ENCODE data around the gene NECTIN3.

Gene NECTIN3

GRCh38 chr3:111197485-111197884 is 125.9 kb downstream of the NECTIN3 start:
- no peak overlapping the region for H3K4me3 ChIP-seq (ENCODE audit: low read length in 2 of 2)
- H3K27me3 ChIP-seq (ENCODE audit: control insufficient read depth in 1 of 2, insufficient read depth in 2 of 2, low read length in 2 of 2): no peaks in the 10 kb centered on the region
- peaks cover 3 to 12% of the 10 kb centered on the region in 2 donors for H3K36me3 ChIP-seq (ENCODE audit: control insufficient read depth in 2 of 2, insufficient read depth in 2 of 2, low read length in 2 of 2)
- H3K9me3 ChIP-seq (ENCODE audit: control insufficient read depth in 2 of 2, low read length in 2 of 2): no peaks in the 10 kb centered on the region
- no peak overlapping the region for H3K9ac ChIP-seq (ENCODE audit: low read length in 2 of 2)
- H3K27ac ChIP-seq (ENCODE audit: low read length): no peak overlapping the region
- no peaks in the 10 kb centered on the region for H3K4me1 ChIP-seq (ENCODE audit: control insufficient read depth, insufficient read depth, low read length)

GRCh38 chr3:111200027-111200426 is 128.4 kb downstream of the NECTIN3 start:
- no peak overlapping the region for H3K9ac ChIP-seq (ENCODE audit: low read length in 2 of 2)
- H3K27me3 ChIP-seq (ENCODE audit: control insufficient read depth in 1 of 2, insufficient read depth in 2 of 2, low read length in 2 of 2): no peaks in the 10 kb centered on the region
- no peaks in the 10 kb centered on the region for H3K9me3 ChIP-seq (ENCODE audit: control insufficient read depth in 2 of 2, low read length in 2 of 2)
- no peak overlapping the region for H3K4me3 ChIP-seq (ENCODE audit: low read length in 2 of 2)
- no peaks in the 10 kb centered on the region for H3K4me1 ChIP-seq (ENCODE audit: control insufficient read depth, insufficient read depth, low read length)
- peaks cover 0 to 1% of the 10 kb centered on the region in 2 donors for H3K36me3 ChIP-seq (ENCODE audit: control insufficient read depth in 2 of 2, insufficient read depth in 2 of 2, low read length in 2 of 2)
- H3K27ac ChIP-seq (ENCODE audit: low read length): no peak overlapping the region

- Histone ChIP-seq H3K27me3 (ENCODE audit: control insufficient read depth in 1 of 2, insufficient read depth in 2 of 2, low read length in 2 of 2) (no peaks in the 10 kb centered on the region), H3K9ac (ENCODE audit: low read length in 2 of 2) (no peak overlapping the region), H3K36me3 (ENCODE audit: control insufficient read depth in 2 of 2, insufficient read depth in 2 of 2, low read length in 2 of 2) (no peaks in the 10 kb centered on the region), H3K4me1 (ENCODE audit: control insufficient read depth, insufficient read depth, low read length) (no peaks in the 10 kb centered on the region), H3K4me3 (ENCODE audit: low read length in 2 of 2) (no peak overlapping the region), H3K9me3 (ENCODE audit: control insufficient read depth in 2 of 2, low read length in 2 of 2) (no peaks in the 10 kb centered on the region), H3K27ac (ENCODE audit: low read length) (no peak overlapping the region)
Observed at GRCh38 chr3:111210003-111210711, 138.5 kb downstream of the NECTIN3 start.

GRCh38 chr3:111210866-111211564 is 139.4 kb downstream of the NECTIN3 start:
- Histone ChIP-seq H3K4me3 (ENCODE audit: low read length in 2 of 2) (no peak overlapping the region), H3K4me1 (ENCODE audit: control insufficient read depth, insufficient read depth, low read length) (no peaks in the 10 kb centered on the region), H3K27ac (ENCODE audit: low read length) (no peak overlapping the region), H3K9me3 (ENCODE audit: control insufficient read depth in 2 of 2, low read length in 2 of 2) (no peaks in the 10 kb centered on the region), H3K36me3 (ENCODE audit: control insufficient read depth in 2 of 2, insufficient read depth in 2 of 2, low read length in 2 of 2) (no peaks in the 10 kb centered on the region), H3K9ac (ENCODE audit: low read length in 2 of 2) (no peak overlapping the region), H3K27me3 (ENCODE audit: control insufficient read depth in 1 of 2, insufficient read depth in 2 of 2, low read length in 2 of 2) (no peaks in the 10 kb centered on the region)

- H3K9me3 ChIP-seq (ENCODE audit: control insufficient read depth in 2 of 2, low read length in 2 of 2): no peaks in the 10 kb centered on the region
- no peak overlapping the region for H3K4me3 ChIP-seq (ENCODE audit: low read length in 2 of 2)
- H3K27me3 ChIP-seq (ENCODE audit: control insufficient read depth in 1 of 2, insufficient read depth in 2 of 2, low read length in 2 of 2): no peaks in the 10 kb centered on the region
- no peaks in the 10 kb centered on the region for H3K36me3 ChIP-seq (ENCODE audit: control insufficient read depth in 2 of 2, insufficient read depth in 2 of 2, low read length in 2 of 2)
- no peak overlapping the region for H3K9ac ChIP-seq (ENCODE audit: low read length in 2 of 2)
- H3K4me1 ChIP-seq (ENCODE audit: control insufficient read depth, insufficient read depth, low read length): no peaks in the 10 kb centered on the region
- H3K27ac ChIP-seq (ENCODE audit: low read length): no peak overlapping the region
Observed at GRCh38 chr3:111212511-111212910, 140.9 kb downstream of the NECTIN3 start.

GRCh38 chr3:111215481-111215880 is 143.9 kb downstream of the NECTIN3 start:
- no peak overlapping the region for H3K9ac ChIP-seq (ENCODE audit: low read length in 2 of 2)
- H3K4me1 ChIP-seq (ENCODE audit: control insufficient read depth, insufficient read depth, low read length): no peaks in the 10 kb centered on the region
- no peak overlapping the region for H3K27ac ChIP-seq (ENCODE audit: low read length)

GRCh38 chr3:111218615-111219014 is 147.0 kb downstream of the NECTIN3 start:
- Histone ChIP-seq H3K27ac (ENCODE audit: low read length) (no peak overlapping the region), H3K27me3 (ENCODE audit: control insufficient read depth in 1 of 2, insufficient read depth in 2 of 2, low read length in 2 of 2) (no peaks in the 10 kb centered on the region), H3K9ac (ENCODE audit: low read length in 2 of 2) (no peak overlapping the region), H3K36me3 (ENCODE audit: control insufficient read depth in 2 of 2, insufficient read depth in 2 of 2, low read length in 2 of 2) (no peaks in the 10 kb centered on the region), H3K4me3 (ENCODE audit: low read length in 2 of 2) (no peak overlapping the region), H3K9me3 (ENCODE audit: control insufficient read depth in 2 of 2, low read length in 2 of 2) (no peaks in the 10 kb centered on the region), H3K4me1 (ENCODE audit: control insufficient read depth, insufficient read depth, low read length) (no peaks in the 10 kb centered on the region)

More at GRCh38 chr3:111215481-111215880, 143.9 kb downstream of the NECTIN3 start:
- Histone ChIP-seq H3K9me3 (ENCODE audit: control insufficient read depth in 2 of 2, low read length in 2 of 2) (no peaks in the 10 kb centered on the region), H3K4me3 (ENCODE audit: low read length in 2 of 2) (no peak overlapping the region), H3K36me3 (ENCODE audit: control insufficient read depth in 2 of 2, insufficient read depth in 2 of 2, low read length in 2 of 2) (no peaks in the 10 kb centered on the region), H3K27me3 (ENCODE audit: control insufficient read depth in 1 of 2, insufficient read depth in 2 of 2, low read length in 2 of 2) (no peaks in the 10 kb centered on the region)

GRCh38 chr3:111227216-111227615 is 155.6 kb downstream of the NECTIN3 start:
- Histone ChIP-seq H3K4me3 (ENCODE audit: low read length in 2 of 2) (no peak overlapping the region), H3K9me3 (ENCODE audit: control insufficient read depth in 2 of 2, low read length in 2 of 2) (no peaks in the 10 kb centered on the region), H3K27ac (ENCODE audit: low read length) (no peak overlapping the region), H3K27me3 (ENCODE audit: control insufficient read depth in 1 of 2, insufficient read depth in 2 of 2, low read length in 2 of 2) (no peaks in the 10 kb centered on the region), H3K9ac (ENCODE audit: low read length in 2 of 2) (no peak overlapping the region), H3K36me3 (ENCODE audit: control insufficient read depth in 2 of 2, insufficient read depth in 2 of 2, low read length in 2 of 2) (no peaks in the 10 kb centered on the region), H3K4me1 (ENCODE audit: control insufficient read depth, insufficient read depth, low read length) (no peaks in the 10 kb centered on the region)

GRCh38 chr3:111229301-111229700 is 157.7 kb downstream of the NECTIN3 start:
- no peaks in the 10 kb centered on the region for H3K4me1 ChIP-seq (ENCODE audit: control insufficient read depth, insufficient read depth, low read length)
- H3K4me3 ChIP-seq (ENCODE audit: low read length in 2 of 2): no peak overlapping the region
- H3K27ac ChIP-seq (ENCODE audit: low read length): no peak overlapping the region
- no peak overlapping the region for H3K9ac ChIP-seq (ENCODE audit: low read length in 2 of 2)
- H3K27me3 ChIP-seq (ENCODE audit: control insufficient read depth in 1 of 2, insufficient read depth in 2 of 2, low read length in 2 of 2): no peaks in the 10 kb centered on the region
- no peaks in the 10 kb centered on the region for H3K36me3 ChIP-seq (ENCODE audit: control insufficient read depth in 2 of 2, insufficient read depth in 2 of 2, low read length in 2 of 2)
- no peaks in the 10 kb centered on the region for H3K9me3 ChIP-seq (ENCODE audit: control insufficient read depth in 2 of 2, low read length in 2 of 2)

GRCh38 chr3:111236836-111237713 is 165.5 kb downstream of the NECTIN3 start:
- Histone ChIP-seq H3K27ac (ENCODE audit: low read length) (no peak overlapping the region), H3K4me1 (ENCODE audit: control insufficient read depth, insufficient read depth, low read length) (no peaks in the 10 kb centered on the region), H3K4me3 (ENCODE audit: low read length in 2 of 2) (no peak overlapping the region), H3K9me3 (ENCODE audit: control insufficient read depth in 2 of 2, low read length in 2 of 2) (no peaks in the 10 kb centered on the region), H3K27me3 (ENCODE audit: control insufficient read depth in 1 of 2, insufficient read depth in 2 of 2, low read length in 2 of 2) (no peaks in the 10 kb centered on the region), H3K9ac (ENCODE audit: low read length in 2 of 2) (no peak overlapping the region), H3K36me3 (ENCODE audit: control insufficient read depth in 2 of 2, insufficient read depth in 2 of 2, low read length in 2 of 2) (no peaks in the 10 kb centered on the region)
